Endodermal cell (in vitro differentiated cells): ENCODE measurements around the gene FAM193A. TPM values are rescaled to one million over a fixed set of nuclear protein-coding genes. Genes with fewer than 3 reads are reported as not detected.

Experiments used
- DNase-seq: peaks from one replicate; pipeline ENCODE4 v3.0.0-alpha.2; 2017
- H3K27ac ChIP-seq: 2 replicates; pipeline ENCODE4 v1.5.1; 2013; ENCODE audit warnings: mild to moderate bottlenecking, low read depth, low read length, moderate library complexity
- H3K27me3 ChIP-seq: 2 replicates; pipeline ENCODE4 v1.6.1; 2013; ENCODE audit warnings: mild to moderate bottlenecking, low read length, moderate library complexity; ENCODE audit not compliant: insufficient read depth, control insufficient read depth, poor library complexity, severe bottlenecking
- H3K36me3 ChIP-seq: 2 replicates; pipeline ENCODE4 v1.7.0; 2013; ENCODE audit warnings: mild to moderate bottlenecking, low read length, moderate library complexity; ENCODE audit not compliant: control insufficient read depth, insufficient read depth
- H3K4me1 ChIP-seq: one replicate; pipeline ENCODE4 v1.7.0; 2013; ENCODE audit warnings: low read length; ENCODE audit not compliant: control insufficient read depth, insufficient read depth
- H3K4me3 ChIP-seq: 2 replicates; pipeline ENCODE4 v1.5.1; 2013; ENCODE audit warnings: mild to moderate bottlenecking, low read length, moderate library complexity
- H3K9ac ChIP-seq: 2 replicates; pipeline ENCODE4 v1.6.1; 2013; ENCODE audit warnings: mild to moderate bottlenecking, low read length, moderate library complexity; ENCODE audit not compliant: poor library complexity, severe bottlenecking; ENCODE audit errors: extremely low read depth
- H3K9me3 ChIP-seq: 2 replicates; pipeline ENCODE4 v1.6.1; 2013; ENCODE audit warnings: mild to moderate bottlenecking, low read length, moderate library complexity; ENCODE audit not compliant: control insufficient read depth
- H3K27ac Mint-ChIP-seq: 2 replicates; pipeline ENCODE4 v1.8.0; 2020; ENCODE audit warnings: mixed read lengths
- H3K27me3 Mint-ChIP-seq: 2 replicates; pipeline ENCODE4 v1.8.0; 2021; ENCODE audit warnings: mild to moderate bottlenecking, mixed read lengths; ENCODE audit not compliant: insufficient read depth
- H3K36me3 Mint-ChIP-seq: 2 replicates; pipeline ENCODE4 v1.8.0; 2020; ENCODE audit warnings: low read depth, mixed read lengths
- H3K4me1 Mint-ChIP-seq: 2 replicates; pipeline ENCODE4 v1.8.0; 2020; ENCODE audit warnings: mixed read lengths
- H3K4me3 Mint-ChIP-seq: 2 replicates; pipeline ENCODE4 v1.8.0; 2020; ENCODE audit warnings: mild to moderate bottlenecking, moderate library complexity, mixed read lengths
- H3K9me3 Mint-ChIP-seq: 2 replicates; pipeline ENCODE4 v1.8.0; 2020; ENCODE audit warnings: mild to moderate bottlenecking, mixed read lengths
- WGBS, 2 experiments: methylation state at CpG; one replicate each; pipeline versions ENCODE4 v1.1.5 to v1.1.7; 2013; ENCODE audit warnings: missing lambda C conversion rate in 2 of 2, mixed read lengths in 1 of 2; ENCODE audit not compliant: insufficient coverage in 1 of 2, insufficient read length in 1 of 2; 5-methylcytosine and 5-hydroxymethylcytosine counted together
- total RNA-seq, 2 donors: library from RNA; stranded (reverse); fragmentation: NEBNext Ultra II Directional in 1 of 2; extraction: Animal tissue kit (Norgen Biotek cat#: 25700) in 1 of 2; gene quantifications; 2 replicates in 1 of 2; 3 replicates in 1 of 2; pipeline ENCODE4 v1.2.1, GENCODE V29; 2021
- TF ChIP-seq, protein P1 (sequence below): fragments of 200-600 bp; sonication (generic); conservative IDR thresholded peaks from 2 replicates; pipeline ENCODE4 v1.5.0; 2021; ENCODE audit warnings: antibody characterized with exemption, mild to moderate bottlenecking

FAM193A gene
- total RNA-seq, 2 donors from 2014 or later, result 32.1 to 39.0 TPM

DNA sequence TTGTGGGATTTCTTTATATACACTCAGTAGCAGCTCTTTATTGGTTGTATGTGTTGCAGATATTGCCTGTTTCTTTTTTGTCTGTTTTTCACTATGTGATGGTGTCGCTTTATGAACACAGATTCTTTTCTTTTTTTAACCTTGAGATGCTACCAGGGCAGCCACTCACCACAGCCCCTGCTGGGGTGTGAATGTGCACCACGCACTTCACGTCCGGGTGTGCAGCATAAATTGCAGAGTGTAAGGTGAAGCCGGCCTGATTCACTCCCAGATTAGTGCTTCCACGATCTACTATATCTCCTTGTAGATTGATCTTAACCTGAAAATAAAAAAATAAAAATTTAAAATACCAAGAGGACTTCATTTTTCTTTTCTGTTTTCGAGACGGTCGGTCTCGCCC is 71.4 kb downstream of the FAM193A start:
- no peaks in the 10 kb centered on the region for H3K27me3 Mint-ChIP-seq
- no peak overlapping the region for H3K9ac ChIP-seq

GRCh38 chr4:2608291-2608690 is 71.8 kb downstream of the FAM193A start:
- Mint-ChIP-seq H3K4me3 (no peak overlapping the region), H3K27ac (peak overlapping the region; percentile 30), H3K4me1 (peaks cover 9% of the 10 kb centered on the region), H3K27me3 (no peaks in the 10 kb centered on the region), H3K36me3 (peaks cover 7% of the 10 kb centered on the region), H3K9me3 (no peaks in the 10 kb centered on the region)
- Histone ChIP-seq H3K9ac (no peak overlapping the region), H3K27ac (no peak overlapping the region), H3K4me1 (no peaks in the 10 kb centered on the region), H3K27me3 (no peaks in the 10 kb centered on the region), H3K4me3 (no peak overlapping the region), H3K9me3 (no peaks in the 10 kb centered on the region), H3K36me3 (peaks cover 12% of the 10 kb centered on the region)
- TF ChIP-seq, protein P1, sequence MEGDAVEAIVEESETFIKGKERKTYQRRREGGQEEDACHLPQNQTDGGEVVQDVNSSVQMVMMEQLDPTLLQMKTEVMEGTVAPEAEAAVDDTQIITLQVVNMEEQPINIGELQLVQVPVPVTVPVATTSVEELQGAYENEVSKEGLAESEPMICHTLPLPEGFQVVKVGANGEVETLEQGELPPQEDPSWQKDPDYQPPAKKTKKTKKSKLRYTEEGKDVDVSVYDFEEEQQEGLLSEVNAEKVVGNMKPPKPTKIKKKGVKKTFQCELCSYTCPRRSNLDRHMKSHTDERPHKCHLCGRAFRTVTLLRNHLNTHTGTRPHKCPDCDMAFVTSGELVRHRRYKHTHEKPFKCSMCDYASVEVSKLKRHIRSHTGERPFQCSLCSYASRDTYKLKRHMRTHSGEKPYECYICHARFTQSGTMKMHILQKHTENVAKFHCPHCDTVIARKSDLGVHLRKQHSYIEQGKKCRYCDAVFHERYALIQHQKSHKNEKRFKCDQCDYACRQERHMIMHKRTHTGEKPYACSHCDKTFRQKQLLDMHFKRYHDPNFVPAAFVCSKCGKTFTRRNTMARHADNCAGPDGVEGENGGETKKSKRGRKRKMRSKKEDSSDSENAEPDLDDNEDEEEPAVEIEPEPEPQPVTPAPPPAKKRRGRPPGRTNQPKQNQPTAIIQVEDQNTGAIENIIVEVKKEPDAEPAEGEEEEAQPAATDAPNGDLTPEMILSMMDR, result no peak
- 88 to 94% methylated on average over 3 to 7 of the region's 7 CpGs for WGBS, 2 experiments
- no peak for DNase-seq

More for the DNA sequence above, 71.4 kb downstream of the FAM193A start:
- TF ChIP-seq, protein P1, result no peak
- Mint-ChIP-seq H3K36me3 (peaks cover 7% of the 10 kb centered on the region), H3K4me1 (peaks cover 9% of the 10 kb centered on the region), H3K4me3 (no peak overlapping the region), H3K27ac (peak overlapping the region; percentile 12), H3K9me3 (no peaks in the 10 kb centered on the region)
- WGBS, 2 experiments, result 97 to 100% methylated on average over 4 to 8 of the region's 10 CpGs
- Histone ChIP-seq H3K4me3 (no peak overlapping the region), H3K27ac (no peak overlapping the region), H3K9me3 (no peaks in the 10 kb centered on the region), H3K4me1 (no peaks in the 10 kb centered on the region), H3K36me3 (peaks cover 12% of the 10 kb centered on the region), H3K27me3 (no peaks in the 10 kb centered on the region)
- DNase-seq, result no peak

- Mint-ChIP-seq H3K27me3 (no peaks in the 10 kb centered on the region), H3K4me1 (peaks cover 28% of the 10 kb centered on the region), H3K9me3 (no peaks in the 10 kb centered on the region), H3K36me3 (peaks cover 10% of the 10 kb centered on the region), H3K27ac (no peak overlapping the region), H3K4me3 (no peak overlapping the region)
- 93 to 96% methylated on average over 14 of the region's 14 CpGs for WGBS, 2 experiments
- peaks cover 5% of the 10 kb centered on the region for H3K36me3 ChIP-seq
- DNase-seq, result peak; percentile 26
- H3K9me3 ChIP-seq, result peaks cover 4% of the 10 kb centered on the region
- no peaks in the 10 kb centered on the region for H3K27me3 ChIP-seq
- no peak overlapping the region for H3K4me3 ChIP-seq
- peaks cover 3% of the 10 kb centered on the region for H3K4me1 ChIP-seq
- H3K9ac ChIP-seq, result no peak overlapping the region
- TF ChIP-seq, protein P1, result no peak
- no peak overlapping the region for H3K27ac ChIP-seq
Measured at GRCh38 chr4:2615821-2616220, 79.4 kb downstream of the FAM193A start.
